GM12878 (cell line): ENCODE measurements around the gene ENPP1. TPM values are rescaled to one million over a fixed set of nuclear protein-coding genes. Genes with fewer than 3 reads are reported as not detected.

Experiments
- ATAC-seq: fragments of 200-7000 bp; cut with Tn5 transposase; 3 replicates; pipeline ENCODE4 v1.9.1; 2020; ENCODE audit warnings: mild to moderate bottlenecking, moderate library complexity
- BruUV-seq: library from RNA; stranded (reverse); fragments of 400-500 nt; replicated peaks from 2 replicates; lab custom pipeline; 2021; lab: Mats Ljungman, UMichigan
- CTCF ChIA-PET: fragments of 300-600 bp; sonication (Branson Sonifier 250); formaldehyde crosslinking; extraction: SDS; loops from one replicate; lab custom pipeline; 2021; ENCODE audit warnings: inconsistent platforms; lab: Yijun Ruan, JAX
- POLR2A ChIA-PET: fragments of 350-600 bp; formaldehyde crosslinking; extraction: SDS; loops from one replicate; lab custom pipeline; 2021; ENCODE audit warnings: inconsistent platforms; lab: Charles Lee
- RAD21 ChIA-PET: fragments of 300-600 bp; sonication (Branson Sonifier 250); formaldehyde crosslinking; loops from one replicate; lab custom pipeline; 2023; ENCODE audit warnings: antibody characterized with exemption; ENCODE audit not compliant: unreplicated experiment; lab: Charles Lee
- SMC1A ChIA-PET: fragments of 300-600 bp; sonication (Branson Sonifier 250); formaldehyde crosslinking; loops from one replicate; lab custom pipeline; 2023; ENCODE audit not compliant: unreplicated experiment, uncharacterized antibody; lab: Charles Lee
- DNase-seq: peaks from one replicate; pipeline ENCODE4 v3.0.0-alpha.2; 2011; ENCODE audit warnings: low read depth, low spot score
- FAIRE-seq: peaks from 3 replicates; lab custom pipeline; 2011; peaks lifted over from hg19 to GRCh38; lab: Jason Lieb, UNC
- H2AFZ ChIP-seq: 2 replicates; pipeline ENCODE4 v1.6.0; 2011; ENCODE audit warnings: low read depth, low read length, control low read depth; ENCODE audit not compliant: control insufficient read depth
- H3K27ac ChIP-seq: 2 replicates; pipeline ENCODE4 v1.5.1; 2011; ENCODE audit warnings: control low read depth; ENCODE audit not compliant: control insufficient read depth, insufficient read depth
- H3K27me3 ChIP-seq, 2 experiments: replicated peaks in 1 of 2; 2 replicates each; pipeline versions ENCODE4 v1.6.0 to v1.6.1; 2011; ENCODE audit warnings: low read length in 1 of 2; ENCODE audit not compliant: control insufficient read depth in 2 of 2, insufficient read depth in 2 of 2
- H3K36me3 ChIP-seq, 2 experiments: 2 replicates each; pipeline ENCODE4 v1.5.1; 2011; ENCODE audit warnings: low read length in 1 of 2; ENCODE audit not compliant: control insufficient read depth in 2 of 2, insufficient read depth in 2 of 2
- H3K4me1 ChIP-seq: 2 replicates; pipeline ENCODE4 v1.6.1; 2011; ENCODE audit warnings: mild to moderate bottlenecking, low read length, moderate library complexity, mixed read lengths; ENCODE audit not compliant: control insufficient read depth, insufficient read depth
- H3K4me2 ChIP-seq: 2 replicates; pipeline ENCODE4 v1.6.0; 2011; ENCODE audit warnings: control low read depth; ENCODE audit not compliant: control insufficient read depth, insufficient read depth
- H3K4me3 ChIP-seq: fragments of 200-600 bp; sonication (generic); 2 replicates; pipeline ENCODE4 v1.5.1; 2016
- H3K79me2 ChIP-seq: 2 replicates; pipeline ENCODE4 v1.6.0; 2011; ENCODE audit warnings: low read length; ENCODE audit not compliant: control insufficient read depth, insufficient read depth
- H3K9ac ChIP-seq: 2 replicates; pipeline ENCODE4 v1.8.0; 2011; ENCODE audit warnings: low read length, control low read depth, mixed read lengths; ENCODE audit not compliant: control insufficient read depth, insufficient read depth
- H3K9me3 ChIP-seq: replicated peaks from 3 replicates; pipeline ENCODE4 v1.5.1; 2011; ENCODE audit warnings: mild to moderate bottlenecking, low read length; ENCODE audit not compliant: control insufficient read depth, insufficient read depth
- H4K20me1 ChIP-seq: 2 replicates; pipeline ENCODE4 v1.6.0; 2011; ENCODE audit not compliant: control insufficient read depth, insufficient read depth
- ATF3 ChIP-seq: IDR thresholded peaks from 2 replicates; pipeline ENCODE4 v1.6.1; 2011; ENCODE audit warnings: low read depth, mild to moderate bottlenecking, low read length, moderate library complexity, borderline replicate concordance; ENCODE audit errors: extremely low read depth
- BHLHE40 ChIP-seq, 2 experiments: fragments of 450-650 bp in 1 of 2; IDR thresholded peaks; 2 replicates each; pipeline ENCODE4 v1.6.1; 2011 to 2017; ENCODE audit warnings: low read depth in 2 of 2, borderline replicate concordance in 1 of 2, improper control_type of control experiment in 1 of 2, low read length in 1 of 2, mild to moderate bottlenecking in 1 of 2
- FOXM1 ChIP-seq: IDR thresholded peaks from 2 replicates; pipeline ENCODE4 v1.6.1; 2012; ENCODE audit warnings: low read depth, mild to moderate bottlenecking, inconsistent platforms, low read length, moderate library complexity
- JUNB ChIP-seq: IDR thresholded peaks from 2 replicates; pipeline ENCODE4 v1.6.1; 2016; ENCODE audit warnings: antibody characterized with exemption, mild to moderate bottlenecking
- JUND ChIP-seq: IDR thresholded peaks from 2 replicates; pipeline ENCODE4 v1.6.1; 2012; ENCODE audit warnings: low read depth, mild to moderate bottlenecking, low read length, improper control_type of control experiment, moderate library complexity
- NFIC ChIP-seq: IDR thresholded peaks from 2 replicates; pipeline ENCODE4 v1.6.1; 2012; ENCODE audit warnings: low read depth, mild to moderate bottlenecking, inconsistent platforms, low read length, moderate library complexity
- RAD51 ChIP-seq: fragments of 450-650 bp; IDR thresholded peaks from 2 replicates; pipeline ENCODE4 v1.6.1; 2016; ENCODE audit warnings: moderate library complexity, mild to moderate bottlenecking, inconsistent platforms
- RUNX3 ChIP-seq: IDR thresholded peaks from 2 replicates; pipeline ENCODE4 v1.6.1; 2012; ENCODE audit warnings: low read length, inconsistent platforms
- TAF1 ChIP-seq: IDR thresholded peaks from 2 replicates; pipeline ENCODE4 v1.6.1; 2011; ENCODE audit warnings: mild to moderate bottlenecking, low read depth, low read length, borderline replicate concordance
- WRNIP1 ChIP-seq: IDR thresholded peaks from 2 replicates; pipeline ENCODE4 v1.6.1; 2011; ENCODE audit warnings: low read depth, low read length, improper control_type of control experiment, borderline replicate concordance
- WGBS: methylation state at CpG from one replicate; pipeline ENCODE4 v1.1.6; 2016; ENCODE audit warnings: low lambda C conversion rate; ENCODE audit not compliant: insufficient replicate concordance, insufficient coverage; ENCODE audit errors: missing lambda C conversion rate; 5-methylcytosine and 5-hydroxymethylcytosine counted together
- in situ Hi-C: fragments of 300-500 bp; cut with MboI; formaldehyde crosslinking; loops from 9 replicates; pipeline ENCODE4 v1.14.3; 2018; ENCODE audit warnings: mixed read lengths
- intact Hi-C: fragments of 100-400 bp; cut with micrococcal nuclease; formaldehyde crosslinking; loops from one replicate; pipeline ENCODE4 v1.14.2; 2022; ENCODE audit not compliant: unreplicated experiment
- polyA plus RNA-seq, 11 experiments: library from polyadenylated mRNA; depleted of rRNA in 4 of 11; unstranded in 6 of 11; stranded (reverse) in 5 of 11; fragments of >200 nt; fragmentation: Nextera tagmentation in 4 of 11; fragmentation: Illumina TruSeq in 1 of 11; extraction: Ambion mirVana in 4 of 11; extraction: Trizol in 1 of 11; gene quantifications; 1 replicate in 1 of 11; 2 replicates in 10 of 11; pipeline versions ENCODE4 v1.2.1 to v1.2.3, GENCODE V29; 2011 to 2016; ENCODE audit warnings: inconsistent platforms in 2 of 11, missing spikeins in 2 of 11, low read depth in 1 of 11
- total RNA-seq, 4 experiments: library from RNA; depleted of rRNA in 3 of 4; stranded (reverse); fragments of >200 nt in 3 of 4; fragmentation: Illumina TruSeq in 1 of 4; extraction: Trizol in 1 of 4; gene quantifications; 2 replicates each; pipeline versions ENCODE4 v1.2.1 to v1.2.3, GENCODE V29; 2013 to 2021

ENPP1 gene
- total and polyA plus RNA-seq, 10 of the 15 experiments (the other 5 are each of a cell fraction or from before 2014, with no cell fraction given), result 0.03 to 0.05 TPM; not detected in 8

- no TSS peak for BruUV-seq
- intact Hi-C loops (no loop called here), in situ Hi-C loops (no loop called here)
- Histone ChIP-seq H3K4me1 (no peaks in the 10 kb centered on the region), H3K27ac (no peak overlapping the region), H3K4me2 (no peak overlapping the region), H3K9me3 (no peaks in the 10 kb centered on the region), H3K79me2 (no peaks in the 10 kb centered on the region), H3K36me3 (no peaks in the 10 kb centered on the region), H2AFZ (no peak overlapping the region), H3K9ac (no peak overlapping the region), H3K4me3 (no peak overlapping the region), H4K20me1 (no peaks in the 10 kb centered on the region), H3K27me3 (no peaks in the 10 kb centered on the region)
- TF ChIP-seq WRNIP1 (no peak), RAD51 (no peak), RUNX3 (no peak), JUNB (no peak), TAF1 (no peak), FOXM1 (no peak), BHLHE40 (IDR thresholded peaks at IDR 0.05; ENCODE audit: borderline replicate concordance in 1 of 2, low read depth in 2 of 2, low read length in 1 of 2) (no peak), ATF3 (no peak), NFIC (no peak), JUND (no peak)
- DNase-seq (no peak), ATAC-seq (no peak), FAIRE-seq (no peak)
- WGBS, result 23% methylated on average over 3 of the region's 3 CpGs
- POLR2A ChIA-PET, result no interaction called here
- CTCF ChIA-PET, result no interaction called here
- RAD21 ChIA-PET, result no interaction called here
- SMC1A ChIA-PET, result no interaction called here
These were observed 31.9 kb upstream of the ENPP1 start for GRCh38 chr6:131775886-131776285.
